Fibroblast of pulmonary artery (primary cell): Measurements from ENCODE around the gene KCNJ10.

ENCODE experiments used
- DNase-seq: peaks from one replicate; pipeline ENCODE4 v3.0.0-alpha.2; 2010; ENCODE audit warnings: low read depth
- H3K4me3 ChIP-seq: replicated peaks from 2 replicates; pipeline ENCODE4 v1.5.1; 2011; ENCODE audit warnings: low read depth, mild to moderate bottlenecking, control low read depth, low read length, moderate library complexity
- CTCF ChIP-seq: IDR thresholded peaks from 2 replicates; pipeline ENCODE4 v1.5.1; 2011; ENCODE audit warnings: mild to moderate bottlenecking, control low read depth, low read length, inconsistent platforms; ENCODE audit errors: missing control alignments

The KCNJ10 gene

GRCh38 chr1:159968901-159969300 lies 101.1 kb downstream of the KCNJ10 start:
- no peak for DNase-seq
- H3K4me3 ChIP-seq = no peak overlapping the region
- TF ChIP-seq CTCF = no peak

- H3K4me3 ChIP-seq = no peak overlapping the region
- TF ChIP-seq CTCF = no peak
- DNase-seq = no peak
Measured at GRCh38 chr1:159965263-159965662, 104.7 kb downstream of the KCNJ10 start.

- TF ChIP-seq CTCF = no peak
- no peak overlapping the region for H3K4me3 ChIP-seq
- DNase-seq = no peak
Measured at GRCh38 chr1:159964144-159964543, 105.8 kb downstream of the KCNJ10 start.

GRCh38 chr1:159962176-159962575 lies 107.8 kb downstream of the KCNJ10 start:
- DNase-seq = no peak
- TF ChIP-seq CTCF = no peak
- H3K4me3 ChIP-seq = peak overlapping the region; percentile 56

- H3K4me3 ChIP-seq = peak overlapping the region; percentile 56
- no peak for DNase-seq
- no peak for TF ChIP-seq CTCF
Measured at GRCh38 chr1:159961636-159962035, 108.3 kb downstream of the KCNJ10 start.

- DNase-seq = peak; percentile 90
- peak overlapping the region; percentile 56 for H3K4me3 ChIP-seq
Measured at GRCh38 chr1:159960721-159961381, 109.1 kb downstream of the KCNJ10 start.

More at GRCh38 chr1:159960721-159961381, 109.1 kb downstream of the KCNJ10 start:
- no peak for TF ChIP-seq CTCF
